WERI-Rb-1 (cell line): Measurements from ENCODE around the gene LGSN.

Source experiments
- DNase-seq: peaks from one replicate; pipeline ENCODE4 v3.0.0-alpha.2; 2020
- H3K27ac ChIP-seq: fragments of 250-450 bp; sonication (Bioruptor Pico); 2 replicates; pipeline ENCODE4 v1.5.1; 2020; ENCODE audit warnings: mild to moderate bottlenecking, moderate library complexity
- H3K27me3 ChIP-seq: fragments of 250-450 bp; sonication (Bioruptor Pico); 2 replicates; pipeline ENCODE4 v1.5.1; 2021; ENCODE audit warnings: mild to moderate bottlenecking, low read depth, moderate library complexity; ENCODE audit not compliant: insufficient read depth, severe bottlenecking
- H3K36me3 ChIP-seq: fragments of 250-450 bp; sonication (Bioruptor Pico); 2 replicates; pipeline ENCODE4 v1.5.1; 2020; ENCODE audit warnings: mild to moderate bottlenecking, moderate library complexity
- H3K4me3 ChIP-seq: 2 replicates; pipeline ENCODE4 v1.5.1; 2011; ENCODE audit warnings: low read depth, mild to moderate bottlenecking, control low read depth, low read length
- H3K9me3 ChIP-seq: fragments of 250-450 bp; sonication (Bioruptor Pico); 2 replicates; pipeline ENCODE4 v1.5.1; 2021; ENCODE audit warnings: mild to moderate bottlenecking, moderate library complexity; ENCODE audit not compliant: severe bottlenecking
- TF ChIP-seq, protein P1 (sequence below): IDR thresholded peaks from 2 replicates; pipeline ENCODE4 v1.5.1; 2011; ENCODE audit warnings: low read depth, mild to moderate bottlenecking, control low read depth, inconsistent platforms, low read length

The LGSN gene

GRCh38 chr6:63352544-63353285 lies 32.9 kb upstream of the LGSN start:
- no peak overlapping the region for H3K27ac ChIP-seq
- no peak overlapping the region for H3K4me3 ChIP-seq
- H3K9me3 ChIP-seq: no peaks in the 10 kb centered on the region
- peak; percentile 10 for DNase-seq
- H3K36me3 ChIP-seq: no peaks in the 10 kb centered on the region
- H3K27me3 ChIP-seq: no peaks in the 10 kb centered on the region
- TF ChIP-seq, protein P1, sequence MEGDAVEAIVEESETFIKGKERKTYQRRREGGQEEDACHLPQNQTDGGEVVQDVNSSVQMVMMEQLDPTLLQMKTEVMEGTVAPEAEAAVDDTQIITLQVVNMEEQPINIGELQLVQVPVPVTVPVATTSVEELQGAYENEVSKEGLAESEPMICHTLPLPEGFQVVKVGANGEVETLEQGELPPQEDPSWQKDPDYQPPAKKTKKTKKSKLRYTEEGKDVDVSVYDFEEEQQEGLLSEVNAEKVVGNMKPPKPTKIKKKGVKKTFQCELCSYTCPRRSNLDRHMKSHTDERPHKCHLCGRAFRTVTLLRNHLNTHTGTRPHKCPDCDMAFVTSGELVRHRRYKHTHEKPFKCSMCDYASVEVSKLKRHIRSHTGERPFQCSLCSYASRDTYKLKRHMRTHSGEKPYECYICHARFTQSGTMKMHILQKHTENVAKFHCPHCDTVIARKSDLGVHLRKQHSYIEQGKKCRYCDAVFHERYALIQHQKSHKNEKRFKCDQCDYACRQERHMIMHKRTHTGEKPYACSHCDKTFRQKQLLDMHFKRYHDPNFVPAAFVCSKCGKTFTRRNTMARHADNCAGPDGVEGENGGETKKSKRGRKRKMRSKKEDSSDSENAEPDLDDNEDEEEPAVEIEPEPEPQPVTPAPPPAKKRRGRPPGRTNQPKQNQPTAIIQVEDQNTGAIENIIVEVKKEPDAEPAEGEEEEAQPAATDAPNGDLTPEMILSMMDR: peak; percentile 43

DNA sequence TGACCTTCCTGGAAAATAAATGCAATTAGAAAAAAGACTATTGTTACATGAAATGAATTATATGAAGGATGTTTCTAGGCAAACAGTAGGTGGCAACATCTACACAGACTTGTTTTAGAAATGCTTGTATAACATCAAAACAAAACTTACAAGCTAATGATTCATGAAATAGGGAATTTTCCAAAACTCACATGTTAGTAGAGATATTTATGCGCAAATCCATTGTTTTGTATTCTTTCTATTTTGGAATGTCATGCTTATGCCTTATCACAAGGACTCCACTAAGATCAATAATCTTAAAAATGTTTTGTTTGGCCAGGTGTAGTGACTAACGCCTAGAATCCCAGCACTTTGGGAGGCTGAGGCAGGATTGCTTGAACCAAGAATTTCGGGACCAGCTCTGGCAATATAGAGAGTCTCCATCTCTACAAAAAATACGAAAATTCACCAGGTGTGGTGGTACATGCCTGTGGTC lies 32.3 kb upstream of the LGSN start:
- Histone ChIP-seq H3K36me3 (no peaks in the 10 kb centered on the region), H3K27ac (no peak overlapping the region), H3K27me3 (no peaks in the 10 kb centered on the region), H3K4me3 (no peak overlapping the region), H3K9me3 (no peaks in the 10 kb centered on the region)
- DNase-seq: no peak
- TF ChIP-seq, protein P1: no peak

- Histone ChIP-seq H3K27ac (no peak overlapping the region), H3K27me3 (no peaks in the 10 kb centered on the region), H3K4me3 (no peak overlapping the region), H3K9me3 (no peaks in the 10 kb centered on the region), H3K36me3 (no peaks in the 10 kb centered on the region)
- TF ChIP-seq, protein P1: no peak
- DNase-seq: no peak
These were observed 29.6 kb upstream of the LGSN start for GRCh38 chr6:63349401-63349800.

DNA sequence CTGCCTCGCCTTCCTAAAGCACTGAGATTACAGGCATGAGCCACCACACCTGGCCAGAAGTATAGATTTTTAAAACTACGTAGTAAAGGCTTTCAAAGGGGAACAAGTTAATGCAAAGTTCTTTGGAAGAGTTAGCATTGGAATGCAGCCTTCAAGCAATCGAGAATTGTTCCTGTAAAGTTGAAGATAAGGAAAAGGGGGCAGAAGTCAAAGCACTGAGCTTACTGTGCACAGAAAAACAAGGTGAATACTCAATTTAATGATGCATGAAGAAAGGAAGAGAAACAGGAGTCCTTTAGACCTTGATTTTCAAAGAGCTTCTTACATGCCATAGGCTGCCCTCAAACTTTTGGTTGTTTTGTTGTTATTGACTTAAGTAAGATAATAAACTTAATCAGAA lies 29.1 kb upstream of the LGSN start:
- TF ChIP-seq, protein P1: no peak
- no peak for DNase-seq
- H3K27ac ChIP-seq: no peak overlapping the region
- no peak overlapping the region for H3K4me3 ChIP-seq
- H3K27me3 ChIP-seq: no peaks in the 10 kb centered on the region
- H3K9me3 ChIP-seq: no peaks in the 10 kb centered on the region
- H3K36me3 ChIP-seq: no peaks in the 10 kb centered on the region

DNA sequence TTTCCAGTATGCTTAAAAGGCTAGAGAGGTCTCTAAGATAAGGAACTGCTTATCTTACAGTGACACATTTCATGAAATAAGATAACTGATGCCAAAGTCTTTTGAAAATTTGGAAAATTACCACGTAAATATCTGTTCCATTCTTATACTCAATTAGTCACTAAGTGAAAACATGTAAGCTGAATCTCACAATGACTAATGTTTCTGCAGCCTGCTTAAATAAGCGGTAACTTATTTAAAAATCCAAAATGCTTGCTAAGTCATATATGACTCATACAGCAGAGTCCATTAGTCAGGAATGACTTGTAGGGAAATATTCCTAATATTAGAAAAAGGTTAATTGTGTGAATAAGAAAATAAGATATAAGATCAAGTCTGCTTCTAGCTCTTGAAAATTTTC lies 27.8 kb upstream of the LGSN start:
- Histone ChIP-seq H3K9me3 (no peaks in the 10 kb centered on the region), H3K27me3 (no peaks in the 10 kb centered on the region), H3K4me3 (no peak overlapping the region), H3K27ac (no peak overlapping the region), H3K36me3 (no peaks in the 10 kb centered on the region)
- DNase-seq: no peak
- TF ChIP-seq, protein P1: no peak
